B cell (primary cell): ENCODE data around the gene GRID1.

ENCODE experiments used
- EZH2 ChIP-seq: IDR thresholded peaks from 2 replicates; pipeline ENCODE4 v1.6.1; 2012; ENCODE audit warnings: borderline replicate concordance, low read depth, mild to moderate bottlenecking, moderate library complexity, low read length; ENCODE audit not compliant: insufficient read depth, poor library complexity, severe bottlenecking
- TF ChIP-seq, protein P1 (sequence below): fragments of 200-600 bp; IDR thresholded peaks from one replicate; pipeline ENCODE4 v1.8.0; 2022; ENCODE audit warnings: antibody characterized with exemption, mild to moderate bottlenecking

DNA sequence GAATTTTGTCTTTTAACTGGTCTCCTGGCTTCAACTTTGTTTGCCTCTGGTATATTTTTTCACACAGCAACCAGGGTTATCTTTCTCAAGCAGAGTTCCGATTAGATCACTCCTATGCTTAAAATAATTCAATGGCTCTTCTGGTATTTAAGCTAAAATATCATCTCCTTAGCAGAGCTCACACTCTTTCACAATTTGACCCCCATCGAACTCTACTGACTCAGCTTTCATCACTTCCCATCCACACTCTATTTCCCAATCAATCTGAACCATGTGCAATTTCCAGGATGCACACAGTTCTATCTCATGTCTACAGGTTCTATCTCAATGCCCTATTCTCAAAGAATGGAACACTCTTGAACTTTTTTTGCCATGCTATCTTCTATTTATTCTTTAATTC, 809.5 kb downstream of the GRID1 start:
- TF ChIP-seq EZH2 = no peak
- TF ChIP-seq, protein P1, sequence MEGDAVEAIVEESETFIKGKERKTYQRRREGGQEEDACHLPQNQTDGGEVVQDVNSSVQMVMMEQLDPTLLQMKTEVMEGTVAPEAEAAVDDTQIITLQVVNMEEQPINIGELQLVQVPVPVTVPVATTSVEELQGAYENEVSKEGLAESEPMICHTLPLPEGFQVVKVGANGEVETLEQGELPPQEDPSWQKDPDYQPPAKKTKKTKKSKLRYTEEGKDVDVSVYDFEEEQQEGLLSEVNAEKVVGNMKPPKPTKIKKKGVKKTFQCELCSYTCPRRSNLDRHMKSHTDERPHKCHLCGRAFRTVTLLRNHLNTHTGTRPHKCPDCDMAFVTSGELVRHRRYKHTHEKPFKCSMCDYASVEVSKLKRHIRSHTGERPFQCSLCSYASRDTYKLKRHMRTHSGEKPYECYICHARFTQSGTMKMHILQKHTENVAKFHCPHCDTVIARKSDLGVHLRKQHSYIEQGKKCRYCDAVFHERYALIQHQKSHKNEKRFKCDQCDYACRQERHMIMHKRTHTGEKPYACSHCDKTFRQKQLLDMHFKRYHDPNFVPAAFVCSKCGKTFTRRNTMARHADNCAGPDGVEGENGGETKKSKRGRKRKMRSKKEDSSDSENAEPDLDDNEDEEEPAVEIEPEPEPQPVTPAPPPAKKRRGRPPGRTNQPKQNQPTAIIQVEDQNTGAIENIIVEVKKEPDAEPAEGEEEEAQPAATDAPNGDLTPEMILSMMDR = no peak
